CD14-positive monocyte (primary cell): ENCODE results near the gene SLC22A31. TPM values are rescaled to one million over a fixed set of nuclear protein-coding genes. Genes with fewer than 3 reads are reported as not detected.

Experiments
- DNase-seq, 3 donors: peaks; one replicate each; pipeline ENCODE4 v3.0.0-alpha.2; 2011 to 2022
- H2AFZ ChIP-seq: 2 replicates; pipeline ENCODE4 v1.6.0; 2012; ENCODE audit warnings: mild to moderate bottlenecking, low read depth, low read length, inconsistent platforms; ENCODE audit not compliant: insufficient read depth, poor library complexity, severe bottlenecking
- H3K27ac ChIP-seq, 2 donors: 1 replicate in 1 of 2; 2 replicates in 1 of 2; pipeline ENCODE4 v1.5.1; 2012 to 2013; ENCODE audit warnings: low read length in 2 of 2, control low read depth in 1 of 2, inconsistent platforms in 1 of 2, low read depth in 1 of 2, mild to moderate bottlenecking in 1 of 2
- H3K27me3 ChIP-seq, 2 donors: one replicate each; pipeline versions ENCODE4 v1.6.0 to v1.6.1; 2011 to 2013; ENCODE audit warnings: low read length in 2 of 2; ENCODE audit not compliant: control insufficient read depth in 2 of 2, insufficient read depth in 2 of 2
- H3K36me3 ChIP-seq, 2 donors: replicated peaks in 1 of 2; 1 replicate in 1 of 2; 2 replicates in 1 of 2; pipeline versions ENCODE4 v1.5.1 to v1.6.1; 2012 to 2013; ENCODE audit warnings: low read length in 2 of 2, control low read depth in 1 of 2, inconsistent platforms in 1 of 2, mild to moderate bottlenecking in 1 of 2; ENCODE audit not compliant: insufficient read depth in 2 of 2, control insufficient read depth in 1 of 2
- H3K4me1 ChIP-seq, 2 donors: 1 replicate in 1 of 2; 2 replicates in 1 of 2; pipeline versions ENCODE4 v1.5.1 to v1.6.1; 2012 to 2013; ENCODE audit warnings: low read length in 2 of 2, control low read depth in 1 of 2, inconsistent platforms in 1 of 2, mild to moderate bottlenecking in 1 of 2, moderate library complexity in 1 of 2; ENCODE audit not compliant: insufficient read depth in 2 of 2, control insufficient read depth in 1 of 2
- H3K4me2 ChIP-seq: replicated peaks from 2 replicates; pipeline ENCODE3; 2012; ENCODE audit warnings: low read length, moderate library complexity, mild to moderate bottlenecking; ENCODE audit not compliant: poor library complexity, severe bottlenecking; ENCODE audit errors: extremely low read depth
- H3K4me3 ChIP-seq, 3 experiments: fragments of 200-600 bp in 1 of 3; sonication (generic) in 1 of 3; replicated peaks in 1 of 3; 1 replicate in 2 of 3; 2 replicates in 1 of 3; pipeline ENCODE4 v1.5.1; 2011 to 2013; ENCODE audit warnings: low read length in 3 of 3, mild to moderate bottlenecking in 3 of 3, control low read depth in 2 of 3, low read depth in 2 of 3, inconsistent platforms in 1 of 3, moderate library complexity in 1 of 3
- H3K79me2 ChIP-seq: 2 replicates; pipeline ENCODE4 v1.6.0; 2012; ENCODE audit warnings: mild to moderate bottlenecking, control low read depth, inconsistent platforms, low read length, moderate library complexity; ENCODE audit not compliant: insufficient read depth
- H3K9ac ChIP-seq: 2 replicates; pipeline ENCODE4 v1.6.0; 2017; ENCODE audit warnings: low read length, mild to moderate bottlenecking; ENCODE audit not compliant: insufficient read depth, poor library complexity, severe bottlenecking
- H3K9me3 ChIP-seq, 2 donors: replicated peaks in 1 of 2; 1 replicate in 1 of 2; 2 replicates in 1 of 2; pipeline versions ENCODE4 v1.5.1 to v1.6.1; 2012 to 2013; ENCODE audit warnings: low read length in 2 of 2, control low read depth in 1 of 2; ENCODE audit not compliant: control insufficient read depth in 1 of 2, insufficient read depth in 1 of 2
- H4K20me1 ChIP-seq: 2 replicates; pipeline ENCODE4 v1.6.0; 2012; ENCODE audit warnings: mild to moderate bottlenecking, low read length, control low read depth, moderate library complexity; ENCODE audit not compliant: insufficient read depth
- H3K27ac Mint-ChIP-seq, 7 donors: one replicate each; pipeline ENCODE4 v1.8.0; 2020; ENCODE audit warnings: mild to moderate bottlenecking in 7 of 7, mixed read lengths in 7 of 7, moderate library complexity in 6 of 7, inconsistent platforms in 2 of 7
- H3K27me3 Mint-ChIP-seq, 3 donors: one replicate each; pipeline ENCODE4 v1.8.0; 2021 to 2022; ENCODE audit warnings: low read depth in 3 of 3, mild to moderate bottlenecking in 3 of 3, mixed read lengths in 3 of 3, moderate library complexity in 3 of 3, inconsistent platforms in 1 of 3
- H3K36me3 Mint-ChIP-seq, 2 donors: one replicate each; pipeline ENCODE4 v1.8.0; 2020; ENCODE audit warnings: mixed read lengths in 2 of 2, inconsistent platforms in 1 of 2, mild to moderate bottlenecking in 1 of 2
- H3K4me1 Mint-ChIP-seq: one replicate; pipeline ENCODE4 v1.8.0; 2020; ENCODE audit warnings: mild to moderate bottlenecking, mixed read lengths
- H3K4me3 Mint-ChIP-seq, 2 donors: one replicate each; pipeline ENCODE4 v1.8.0; 2020; ENCODE audit warnings: mild to moderate bottlenecking in 2 of 2, mixed read lengths in 2 of 2, moderate library complexity in 1 of 2
- H3K9me3 Mint-ChIP-seq, 7 donors: one replicate each; pipeline ENCODE4 v1.8.0; 2020 to 2022; ENCODE audit warnings: mixed read lengths in 7 of 7, mild to moderate bottlenecking in 6 of 7, moderate library complexity in 6 of 7, inconsistent platforms in 2 of 7
- CTCF ChIP-seq: fragments of 200-600 bp; IDR thresholded peaks from one replicate; pipeline ENCODE4 v1.8.0; 2022; ENCODE audit warnings: antibody characterized with exemption, mild to moderate bottlenecking
- WGBS: methylation state at CpG from one replicate; pipeline ENCODE4 v1.1.5; 2013; ENCODE audit warnings: missing lambda C conversion rate; ENCODE audit not compliant: insufficient coverage; 5-methylcytosine and 5-hydroxymethylcytosine counted together
- intact Hi-C, 2 donors: fragments of 100-400 bp; cut with micrococcal nuclease; formaldehyde crosslinking; loops; one replicate each; pipeline versions ENCODE4 v1.15.0 to v1.15.1; 2023
- polyA plus RNA-seq, 3 donors: library from polyadenylated mRNA; depleted of rRNA in 1 of 3; unstranded in 2 of 3; stranded (reverse) in 1 of 3; fragments of 300-500 nt in 2 of 3; fragments of >200 nt in 1 of 3; fragmentation: Illumina TruSeq in 2 of 3; gene quantifications; 1 replicate in 2 of 3; 2 replicates in 1 of 3; pipeline ENCODE4 v1.2.3, GENCODE V29; 2012 to 2021

The SLC22A31 gene
- polyA plus RNA-seq, 3 donors, result 0.29 TPM; not detected in 2

GRCh38 chr16:89177501-89177900 lies 22.8 kb downstream of the SLC22A31 start:
- H4K20me1 ChIP-seq, result no peaks in the 10 kb centered on the region
- Mint-ChIP-seq H3K9me3 (no peaks in the 10 kb centered on the region), H3K4me1 (no peaks in the 10 kb centered on the region), H3K27me3 (peaks cover 2 to 19% (median 3%) of the 10 kb centered on the region in 3 donors), H3K27ac (no peak overlapping the region), H3K4me3 (no peak overlapping the region), H3K36me3 (no peaks in the 10 kb centered on the region)
- no peaks in the 10 kb centered on the region for H3K9me3 ChIP-seq
- H3K4me2 ChIP-seq, result no peak overlapping the region
- no peak for TF ChIP-seq CTCF
- no peak overlapping the region for H2AFZ ChIP-seq
- no peak overlapping the region for H3K9ac ChIP-seq
- peaks cover 0 to 13% of the 10 kb centered on the region in 2 donors for H3K27me3 ChIP-seq
- H3K79me2 ChIP-seq, result no peaks in the 10 kb centered on the region
- no peak for DNase-seq
- no peak overlapping the region for H3K27ac ChIP-seq
- H3K4me1 ChIP-seq, result no peaks in the 10 kb centered on the region
- no peaks in the 10 kb centered on the region for H3K36me3 ChIP-seq
- WGBS, result 97% methylated on average over 8 of the region's 12 CpGs
- H3K4me3 ChIP-seq, result no peak overlapping the region
- intact Hi-C loops, result no loop called here

GRCh38 chr16:89176717-89177116 lies 23.6 kb downstream of the SLC22A31 start:
- Histone ChIP-seq H3K9ac (no peak overlapping the region), H3K79me2 (no peaks in the 10 kb centered on the region), H3K4me1 (peaks cover 2 to 3% of the 10 kb centered on the region in 2 donors), H3K27ac (no peak overlapping the region), H3K4me3 (no peak overlapping the region), H4K20me1 (no peaks in the 10 kb centered on the region), H2AFZ (no peak overlapping the region), H3K36me3 (no peaks in the 10 kb centered on the region), H3K4me2 (no peak overlapping the region), H3K9me3 (no peaks in the 10 kb centered on the region), H3K27me3 (peaks cover 0 to 21% of the 10 kb centered on the region in 2 donors)
- peaks cover 2 to 27% (median 2%) of the 10 kb centered on the region in 3 donors for H3K27me3 Mint-ChIP-seq
- WGBS, result 95% methylated on average over 4 of the region's 9 CpGs
- intact Hi-C loops, result no loop called here
- no peaks in the 10 kb centered on the region for H3K4me1 Mint-ChIP-seq
- TF ChIP-seq CTCF, result no peak
- peak overlapping the region in 1 of 2 donors; percentile 37 for H3K4me3 Mint-ChIP-seq
- H3K36me3 Mint-ChIP-seq, result no peaks in the 10 kb centered on the region
- no peaks in the 10 kb centered on the region for H3K9me3 Mint-ChIP-seq
- H3K27ac Mint-ChIP-seq, result no peak overlapping the region
- DNase-seq, result no peak
